Thyroid gland (tissue), 4 donors: ENCODE data around the gene UQCC5.

Source experiments
- POLR2A ChIP-seq, 2 donors: fragments of 450-650 bp; IDR thresholded peaks; one replicate each; pipeline ENCODE4 v1.6.1; 2017; ENCODE audit warnings: antibody characterized with exemption in 2 of 2, mild to moderate bottlenecking in 2 of 2, moderate library complexity in 1 of 2
- TF ChIP-seq, protein P1 (sequence below), 6 experiments: fragments of 200-600 bp in 3 of 6; fragments of 450-650 bp in 3 of 6; sonication (generic) in 3 of 6; IDR thresholded peaks; one replicate each; pipeline ENCODE4 v1.5.1; 2016 to 2019; ENCODE audit warnings: antibody characterized with exemption in 6 of 6, mild to moderate bottlenecking in 2 of 6, inconsistent platforms in 1 of 6, moderate library complexity in 1 of 6

DNA sequence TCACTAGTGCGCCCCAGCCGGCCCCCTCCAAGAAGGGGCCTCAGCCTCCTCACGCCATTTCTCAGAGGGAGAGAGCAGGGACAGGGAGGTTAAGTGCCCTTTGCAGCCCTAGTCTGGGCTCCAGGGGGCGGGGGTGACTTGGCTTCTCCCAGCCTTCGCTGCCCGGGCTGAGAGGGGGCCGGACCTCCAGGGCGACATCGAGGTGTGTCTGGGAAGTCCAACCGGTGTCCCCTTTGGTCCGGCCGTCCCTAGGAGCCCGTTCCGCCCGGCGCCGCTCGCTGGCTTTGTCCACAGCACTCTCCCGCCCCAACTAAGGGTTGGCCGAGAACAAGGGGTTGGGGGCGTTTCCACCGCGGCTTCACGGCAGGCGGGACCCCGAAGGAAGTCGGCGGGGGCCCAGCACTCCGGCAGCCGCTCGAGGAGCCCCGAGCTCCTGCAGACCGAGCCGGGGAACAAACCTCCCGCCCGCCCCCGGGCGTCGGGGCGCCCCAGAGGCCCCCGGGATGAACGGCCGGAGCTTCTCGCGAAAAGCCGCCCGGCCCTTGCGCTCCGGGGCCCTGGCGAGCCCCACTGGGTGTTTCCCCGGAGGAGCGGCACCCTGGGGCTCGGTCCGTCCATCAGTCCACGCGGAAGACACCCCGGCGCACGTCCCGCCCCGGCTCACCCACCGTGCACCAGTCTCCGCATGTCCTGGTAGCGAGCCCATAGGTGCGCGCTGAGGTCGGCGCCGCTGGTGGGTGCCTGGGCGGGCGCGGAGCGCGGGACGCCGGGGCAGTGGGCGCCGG, 3.4 kb upstream of the UQCC5 start:
- TF ChIP-seq, protein P1, sequence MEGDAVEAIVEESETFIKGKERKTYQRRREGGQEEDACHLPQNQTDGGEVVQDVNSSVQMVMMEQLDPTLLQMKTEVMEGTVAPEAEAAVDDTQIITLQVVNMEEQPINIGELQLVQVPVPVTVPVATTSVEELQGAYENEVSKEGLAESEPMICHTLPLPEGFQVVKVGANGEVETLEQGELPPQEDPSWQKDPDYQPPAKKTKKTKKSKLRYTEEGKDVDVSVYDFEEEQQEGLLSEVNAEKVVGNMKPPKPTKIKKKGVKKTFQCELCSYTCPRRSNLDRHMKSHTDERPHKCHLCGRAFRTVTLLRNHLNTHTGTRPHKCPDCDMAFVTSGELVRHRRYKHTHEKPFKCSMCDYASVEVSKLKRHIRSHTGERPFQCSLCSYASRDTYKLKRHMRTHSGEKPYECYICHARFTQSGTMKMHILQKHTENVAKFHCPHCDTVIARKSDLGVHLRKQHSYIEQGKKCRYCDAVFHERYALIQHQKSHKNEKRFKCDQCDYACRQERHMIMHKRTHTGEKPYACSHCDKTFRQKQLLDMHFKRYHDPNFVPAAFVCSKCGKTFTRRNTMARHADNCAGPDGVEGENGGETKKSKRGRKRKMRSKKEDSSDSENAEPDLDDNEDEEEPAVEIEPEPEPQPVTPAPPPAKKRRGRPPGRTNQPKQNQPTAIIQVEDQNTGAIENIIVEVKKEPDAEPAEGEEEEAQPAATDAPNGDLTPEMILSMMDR (IDR thresholded peaks at IDR 0.05), result no peak
- no peak for TF ChIP-seq POLR2A (IDR thresholded peaks at IDR 0.05)
